Measurements from ENCODE around the gene VPS37B. TPM values are rescaled to one million over a fixed set of nuclear protein-coding genes. Genes with fewer than 3 reads are reported as not detected.

Gene VPS37B
- total RNA-seq, 1 experiment from 2014 or later: not detected

DNA sequence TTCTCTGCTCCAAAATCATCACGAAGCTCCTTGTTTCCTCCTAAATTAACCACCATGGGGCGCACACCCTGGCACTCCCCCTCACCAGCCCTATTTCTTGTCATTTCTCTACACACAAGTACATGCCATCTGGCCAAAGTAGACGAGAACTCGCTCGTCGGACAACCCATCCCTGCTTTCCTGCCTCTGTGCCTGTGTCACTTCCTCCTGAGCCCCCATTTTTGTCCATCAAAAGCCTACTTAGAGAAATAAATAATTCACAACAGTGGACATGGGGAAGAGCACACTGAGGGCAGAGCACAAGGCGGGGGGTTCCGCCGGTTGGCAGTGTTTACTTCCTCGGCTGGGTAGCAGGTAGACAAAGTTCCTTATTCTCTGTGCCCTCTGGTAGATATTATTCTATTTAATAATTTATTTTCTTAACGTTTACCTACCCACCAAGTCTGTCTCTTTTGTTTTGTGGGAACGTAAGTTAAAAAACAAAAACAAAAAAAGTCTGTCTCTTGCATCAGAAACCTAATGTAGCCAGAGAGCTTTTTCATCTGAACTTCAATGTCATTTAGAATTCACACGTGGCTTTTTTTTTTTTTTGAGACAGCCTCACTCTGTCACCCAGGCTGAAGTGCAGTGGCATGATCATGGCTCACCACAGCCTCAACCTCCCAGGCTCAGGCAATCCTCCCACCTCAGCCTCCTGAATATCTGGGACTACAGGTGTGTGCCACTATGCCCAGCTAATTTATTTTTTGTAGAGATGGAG, 6.0 kb downstream of the VPS37B start:
- no peaks in the 10 kb centered on the region for H3K9me3 ChIP-seq (ENCODE audit: low read length)
- H3K4me1 ChIP-seq (ENCODE audit: low read length): peaks cover 22% of the 10 kb centered on the region
- no peak overlapping the region for H3K4me2 ChIP-seq (ENCODE audit: low read depth, low read length, poor library complexity, severe bottlenecking)
- no peak for DNase-seq
- H3K36me3 ChIP-seq (ENCODE audit: insufficient read depth, low read length): no peaks in the 10 kb centered on the region
- no peak overlapping the region for H3K27ac ChIP-seq (ENCODE audit: low read length)
- no peaks in the 10 kb centered on the region for H3K79me2 ChIP-seq (ENCODE audit: low read length)
- no peak overlapping the region for H2AFZ ChIP-seq (ENCODE audit: low read length)
- no peak overlapping the region for H3K4me3 ChIP-seq (ENCODE audit: low read length)
- no peaks in the 10 kb centered on the region for H3K9me2 ChIP-seq (replicated peaks; ENCODE audit: insufficient read depth, low read length)
- no peak overlapping the region for H3K9ac ChIP-seq (ENCODE audit: low read length)
- no peaks in the 10 kb centered on the region for H3K27me3 ChIP-seq (ENCODE audit: low read length)
- H4K20me1 ChIP-seq (ENCODE audit: insufficient read depth, low read depth, low read length): no peaks in the 10 kb centered on the region

DNA sequence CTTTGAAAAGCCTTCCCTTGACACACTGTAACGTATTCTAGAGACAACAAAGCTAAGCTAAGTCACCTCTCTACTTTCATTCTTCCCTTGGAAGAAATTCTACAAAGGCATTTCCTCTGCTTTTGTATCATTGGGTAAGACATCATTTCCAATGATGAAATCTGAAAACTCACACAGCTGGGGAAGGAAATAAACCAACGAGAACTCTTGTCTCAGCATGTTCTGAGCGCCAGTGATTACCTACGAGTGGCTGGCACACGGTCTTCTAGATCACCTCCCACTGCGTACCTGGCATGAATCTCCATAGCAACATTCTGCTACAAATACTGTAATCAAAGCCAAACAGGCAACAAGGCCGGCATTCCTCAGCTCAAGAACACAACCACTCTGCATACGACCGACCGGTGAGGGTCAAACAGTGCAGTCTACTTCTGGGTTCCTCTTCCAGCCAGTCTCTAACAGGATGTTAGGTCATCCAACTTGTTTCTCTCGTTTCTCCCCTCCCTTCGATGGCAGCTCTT, 7.6 kb downstream of the VPS37B start:
- Histone ChIP-seq H3K79me2 (ENCODE audit: low read length) (no peaks in the 10 kb centered on the region), H3K9ac (ENCODE audit: low read length) (no peak overlapping the region), H3K9me3 (ENCODE audit: low read length) (no peaks in the 10 kb centered on the region), H3K36me3 (ENCODE audit: insufficient read depth, low read length) (no peaks in the 10 kb centered on the region), H2AFZ (ENCODE audit: low read length) (no peak overlapping the region), H3K4me1 (ENCODE audit: low read length) (peaks cover 22% of the 10 kb centered on the region), H3K4me3 (ENCODE audit: low read length) (no peak overlapping the region), H3K27ac (ENCODE audit: low read length) (no peak overlapping the region), H3K9me2 (replicated peaks; ENCODE audit: insufficient read depth, low read length) (no peaks in the 10 kb centered on the region), H3K27me3 (ENCODE audit: low read length) (no peaks in the 10 kb centered on the region), H4K20me1 (ENCODE audit: insufficient read depth, low read depth, low read length) (no peaks in the 10 kb centered on the region), H3K4me2 (ENCODE audit: low read depth, low read length, poor library complexity, severe bottlenecking) (no peak overlapping the region)
- no peak for DNase-seq

DNA sequence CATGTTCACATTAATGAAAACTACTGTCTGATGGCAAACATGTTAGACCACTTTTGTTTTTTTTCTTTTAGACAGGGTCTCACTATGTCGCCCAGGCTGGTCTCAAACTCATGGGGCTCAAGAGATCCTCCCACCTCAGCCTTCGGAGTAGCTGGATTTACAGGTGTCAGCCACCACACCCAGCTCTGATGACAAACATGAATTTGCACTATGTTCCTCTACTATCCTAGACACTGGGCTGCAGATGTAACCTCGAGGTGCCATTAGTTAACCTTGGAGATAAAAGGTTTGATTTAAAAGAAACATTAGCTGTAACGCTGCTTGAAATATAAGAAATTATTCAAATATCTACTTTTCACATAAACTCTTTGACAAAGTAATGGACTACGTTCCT, 8.1 kb downstream of the VPS37B start:
- Histone ChIP-seq H2AFZ (ENCODE audit: low read length) (no peak overlapping the region), H3K9me2 (replicated peaks; ENCODE audit: insufficient read depth, low read length) (no peaks in the 10 kb centered on the region), H3K27ac (ENCODE audit: low read length) (no peak overlapping the region), H3K4me2 (ENCODE audit: low read depth, low read length, poor library complexity, severe bottlenecking) (no peak overlapping the region), H3K79me2 (ENCODE audit: low read length) (no peaks in the 10 kb centered on the region), H4K20me1 (ENCODE audit: insufficient read depth, low read depth, low read length) (no peaks in the 10 kb centered on the region), H3K4me1 (ENCODE audit: low read length) (peaks cover 22% of the 10 kb centered on the region), H3K36me3 (ENCODE audit: insufficient read depth, low read length) (no peaks in the 10 kb centered on the region), H3K4me3 (ENCODE audit: low read length) (no peak overlapping the region), H3K9me3 (ENCODE audit: low read length) (no peaks in the 10 kb centered on the region), H3K27me3 (ENCODE audit: low read length) (no peaks in the 10 kb centered on the region), H3K9ac (ENCODE audit: low read length) (no peak overlapping the region)
- no peak for DNase-seq

DNA sequence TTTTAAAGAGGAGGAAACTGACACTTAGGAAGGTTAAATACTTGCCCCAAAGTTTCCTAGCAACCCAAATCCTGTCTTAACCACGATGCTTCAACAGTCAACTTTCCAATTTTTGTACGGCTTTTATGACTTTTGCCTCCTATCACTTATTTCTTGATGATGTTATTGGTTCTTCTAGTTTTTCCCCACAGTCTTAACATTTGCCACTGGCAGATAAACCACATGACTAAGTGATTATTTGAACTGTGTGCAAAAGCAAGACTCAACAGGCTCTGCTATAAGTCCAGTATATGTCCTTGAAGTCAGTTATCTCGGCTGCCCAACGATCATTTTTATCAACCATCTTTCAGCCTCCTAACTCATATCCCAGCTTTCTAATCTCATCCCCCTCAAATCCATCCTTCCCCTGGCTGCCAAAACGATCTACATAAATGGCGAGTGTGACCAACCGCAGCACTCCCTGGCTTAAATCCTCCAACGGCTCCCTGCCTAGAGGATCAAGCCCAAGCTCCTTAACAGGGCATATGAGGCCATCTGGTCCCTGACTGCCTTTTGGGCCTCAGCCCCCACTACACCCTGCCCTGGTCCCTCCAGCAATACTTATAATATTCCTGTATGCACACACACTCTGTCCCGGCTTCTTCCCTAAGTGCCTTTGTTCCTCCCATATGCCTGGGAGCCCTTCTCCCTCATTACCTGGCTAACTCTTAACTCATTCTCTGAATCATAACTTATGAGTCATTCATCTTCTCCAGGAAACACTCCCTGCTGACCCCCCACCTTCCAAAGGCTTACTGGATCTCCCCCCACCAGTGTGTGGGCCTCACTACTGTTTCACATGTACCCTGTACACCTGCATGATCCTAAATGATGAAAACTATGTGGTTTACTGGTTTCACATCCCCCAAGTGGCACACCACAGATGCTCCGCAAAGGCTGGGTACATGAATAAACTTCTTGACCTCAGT, 8.8 kb downstream of the VPS37B start:
- no peak overlapping the region for H3K27ac ChIP-seq (ENCODE audit: low read length)
- no peak overlapping the region for H3K9ac ChIP-seq (ENCODE audit: low read length)
- no peak overlapping the region for H2AFZ ChIP-seq (ENCODE audit: low read length)
- H4K20me1 ChIP-seq (ENCODE audit: insufficient read depth, low read depth, low read length): no peaks in the 10 kb centered on the region
- H3K4me1 ChIP-seq (ENCODE audit: low read length): peaks cover 22% of the 10 kb centered on the region
- DNase-seq: no peak
- H3K9me2 ChIP-seq (replicated peaks; ENCODE audit: insufficient read depth, low read length): no peaks in the 10 kb centered on the region
- no peak overlapping the region for H3K4me3 ChIP-seq (ENCODE audit: low read length)
- no peak overlapping the region for H3K4me2 ChIP-seq (ENCODE audit: low read depth, low read length, poor library complexity, severe bottlenecking)
- no peaks in the 10 kb centered on the region for H3K79me2 ChIP-seq (ENCODE audit: low read length)
- no peaks in the 10 kb centered on the region for H3K36me3 ChIP-seq (ENCODE audit: insufficient read depth, low read length)
- no peaks in the 10 kb centered on the region for H3K9me3 ChIP-seq (ENCODE audit: low read length)
- H3K27me3 ChIP-seq (ENCODE audit: low read length): no peaks in the 10 kb centered on the region

DNA sequence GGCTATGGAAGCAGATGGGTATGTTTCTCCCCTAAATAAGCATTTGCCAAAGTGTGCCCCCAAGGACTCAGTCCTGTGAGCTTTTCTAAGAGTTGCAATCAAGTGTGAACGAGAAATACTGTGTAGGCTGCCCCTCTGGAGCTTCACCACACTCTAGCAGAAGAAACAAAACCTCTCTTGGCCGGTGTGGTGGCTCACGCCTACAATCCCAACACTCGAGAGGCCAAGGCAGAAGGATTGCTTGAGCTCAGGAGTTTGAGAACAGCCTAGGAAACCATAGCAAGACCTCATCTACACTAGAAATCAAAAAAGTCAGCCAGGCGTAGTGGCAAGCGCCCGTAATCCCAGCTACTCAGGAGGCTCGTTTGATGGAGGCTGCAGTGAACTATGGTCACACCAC, 9.8 kb downstream of the VPS37B start:
- Histone ChIP-seq H4K20me1 (ENCODE audit: insufficient read depth, low read depth, low read length) (no peaks in the 10 kb centered on the region), H3K9me3 (ENCODE audit: low read length) (no peaks in the 10 kb centered on the region), H3K9ac (ENCODE audit: low read length) (no peak overlapping the region), H3K79me2 (ENCODE audit: low read length) (no peaks in the 10 kb centered on the region), H3K27ac (ENCODE audit: low read length) (no peak overlapping the region), H3K9me2 (replicated peaks; ENCODE audit: insufficient read depth, low read length) (no peaks in the 10 kb centered on the region), H2AFZ (ENCODE audit: low read length) (no peak overlapping the region), H3K27me3 (ENCODE audit: low read length) (no peaks in the 10 kb centered on the region), H3K4me2 (ENCODE audit: low read depth, low read length, poor library complexity, severe bottlenecking) (no peak overlapping the region), H3K4me1 (ENCODE audit: low read length) (peaks cover 14% of the 10 kb centered on the region), H3K4me3 (ENCODE audit: low read length) (no peak overlapping the region), H3K36me3 (ENCODE audit: insufficient read depth, low read length) (no peaks in the 10 kb centered on the region)
- no peak for DNase-seq

DNA sequence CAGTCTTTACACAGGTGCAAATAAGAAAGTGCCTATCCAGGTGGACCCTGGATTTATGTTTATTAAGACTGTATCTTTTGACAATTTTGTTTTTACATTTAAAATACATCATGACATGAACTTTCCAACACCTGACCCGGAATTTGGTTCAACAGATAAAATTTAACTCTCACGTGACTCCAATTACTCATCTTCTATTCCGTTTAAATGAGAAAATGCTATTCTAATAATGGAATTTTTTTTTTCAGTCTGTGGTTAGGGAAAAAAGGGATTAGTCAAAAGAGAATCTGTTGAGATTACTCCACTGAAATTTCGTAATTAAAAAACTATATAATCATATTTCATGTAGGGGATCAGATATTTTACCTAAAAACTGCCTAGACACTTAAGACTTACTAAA, 11.1 kb downstream of the VPS37B start:
- Histone ChIP-seq H3K4me1 (ENCODE audit: low read length) (peaks cover 12% of the 10 kb centered on the region), H4K20me1 (ENCODE audit: insufficient read depth, low read depth, low read length) (no peaks in the 10 kb centered on the region), H3K79me2 (ENCODE audit: low read length) (no peaks in the 10 kb centered on the region), H3K9me2 (replicated peaks; ENCODE audit: insufficient read depth, low read length) (no peaks in the 10 kb centered on the region), H3K9ac (ENCODE audit: low read length) (no peak overlapping the region), H3K4me2 (ENCODE audit: low read depth, low read length, poor library complexity, severe bottlenecking) (no peak overlapping the region), H3K27ac (ENCODE audit: low read length) (no peak overlapping the region), H2AFZ (ENCODE audit: low read length) (no peak overlapping the region), H3K27me3 (ENCODE audit: low read length) (no peaks in the 10 kb centered on the region), H3K9me3 (ENCODE audit: low read length) (no peaks in the 10 kb centered on the region), H3K4me3 (ENCODE audit: low read length) (no peak overlapping the region), H3K36me3 (ENCODE audit: insufficient read depth, low read length) (no peaks in the 10 kb centered on the region)
- no peak for DNase-seq

DNA sequence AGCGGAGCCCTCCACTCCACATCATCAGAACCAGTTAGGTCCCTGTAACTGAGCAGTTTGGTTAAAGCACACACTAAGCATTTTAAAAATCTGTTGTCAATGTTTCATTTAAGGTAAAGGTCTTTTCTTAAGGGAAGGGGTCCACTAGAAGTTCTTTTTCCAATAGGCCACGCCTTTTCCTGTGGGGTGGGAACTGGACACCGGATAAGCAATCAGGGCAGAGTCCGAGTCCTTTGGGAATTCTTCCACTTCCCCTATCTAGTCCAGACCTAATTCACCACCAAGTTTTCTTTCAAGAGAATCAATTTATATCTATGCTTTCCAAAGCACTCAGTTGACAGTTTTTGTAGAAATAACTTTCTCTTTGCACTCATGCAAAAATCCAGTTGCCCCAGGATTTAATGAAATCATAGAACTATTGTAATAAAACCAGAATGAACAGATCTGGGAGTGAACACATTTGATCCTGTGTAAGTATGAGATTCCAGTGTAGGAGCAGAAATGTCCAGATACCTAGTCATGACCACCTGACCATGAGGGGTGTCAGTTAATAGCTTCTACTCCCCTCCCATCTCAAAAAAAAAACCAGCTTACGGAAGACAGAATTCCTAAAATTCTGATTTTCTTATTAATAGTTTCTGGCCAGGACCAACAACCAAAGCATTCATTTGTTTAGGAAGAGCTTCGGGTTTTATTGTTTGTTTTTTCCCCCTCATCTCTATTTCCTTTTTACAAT, 11.7 kb downstream of the VPS37B start:
- Histone ChIP-seq H3K4me2 (ENCODE audit: low read depth, low read length, poor library complexity, severe bottlenecking) (no peak overlapping the region), H4K20me1 (ENCODE audit: insufficient read depth, low read depth, low read length) (no peaks in the 10 kb centered on the region), H3K27me3 (ENCODE audit: low read length) (no peaks in the 10 kb centered on the region), H3K36me3 (ENCODE audit: insufficient read depth, low read length) (no peaks in the 10 kb centered on the region), H3K9ac (ENCODE audit: low read length) (no peak overlapping the region), H3K4me3 (ENCODE audit: low read length) (no peak overlapping the region), H3K4me1 (ENCODE audit: low read length) (peaks cover 12% of the 10 kb centered on the region), H3K9me3 (ENCODE audit: low read length) (no peaks in the 10 kb centered on the region), H3K79me2 (ENCODE audit: low read length) (no peaks in the 10 kb centered on the region), H2AFZ (ENCODE audit: low read length) (no peak overlapping the region), H3K27ac (ENCODE audit: low read length) (no peak overlapping the region), H3K9me2 (replicated peaks; ENCODE audit: insufficient read depth, low read length) (no peaks in the 10 kb centered on the region)
- no peak for DNase-seq

Measured in Karpas-422 (cell line).